ENCODE measurements around the gene MCRIP2.

The MCRIP2 gene

DNA sequence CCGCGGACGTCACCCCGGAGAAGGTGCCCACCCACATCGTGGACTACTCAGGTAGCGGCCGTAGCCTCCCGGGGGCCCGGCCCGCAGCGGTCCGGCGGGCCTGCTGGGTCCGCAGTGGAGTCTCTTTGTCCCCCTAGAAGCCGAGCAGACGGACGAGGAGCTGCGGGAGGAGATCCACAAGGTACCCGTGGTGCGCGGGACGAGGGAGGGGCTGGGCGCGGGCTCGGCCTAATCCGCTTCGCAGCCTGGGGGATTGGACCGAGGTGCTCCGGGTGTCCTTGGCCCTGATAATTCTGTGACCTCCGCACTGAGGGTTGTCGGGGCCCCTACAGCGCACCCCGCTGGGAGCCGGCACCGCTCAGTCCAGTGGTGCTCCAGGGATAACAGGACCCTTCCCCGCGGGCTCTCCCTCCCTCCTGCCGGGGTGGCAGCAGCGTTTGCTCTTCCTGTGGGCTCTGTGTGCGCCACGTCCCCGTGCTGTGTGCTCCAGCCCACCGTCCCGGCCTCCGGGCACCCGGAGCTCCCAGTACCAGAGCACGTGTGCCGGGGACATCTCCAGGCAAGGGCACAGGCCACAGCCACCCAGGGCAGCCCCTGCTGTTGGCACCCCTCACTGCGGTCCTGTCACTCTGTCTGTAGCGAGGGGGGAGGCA lies 27.0 kb downstream of the MCRIP2 start:
- DNase-seq (ENCODE audit: low read depth in 4 of 4, low spot score in 1 of 4), result no peak

DNA sequence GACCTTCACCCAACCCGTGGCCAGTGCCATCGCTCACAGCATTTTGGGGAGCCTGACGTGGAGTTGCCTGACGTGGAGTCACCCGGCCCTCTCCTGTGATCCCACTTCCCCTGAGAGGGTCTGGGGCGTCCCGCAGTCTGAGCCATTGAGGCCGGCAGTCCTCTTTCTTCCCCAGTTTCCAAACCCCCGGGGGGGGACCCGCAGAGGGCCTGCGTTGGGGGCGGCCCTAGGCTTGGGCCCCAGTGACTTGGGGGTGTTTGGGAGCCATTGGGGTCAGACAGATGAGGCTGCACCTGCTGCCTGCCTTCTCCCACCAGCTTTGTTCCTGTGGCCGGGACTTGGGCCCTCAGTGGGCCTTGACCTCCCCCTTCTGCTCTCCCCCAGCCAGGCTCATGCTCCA lies 28.0 kb downstream of the MCRIP2 start:
- DNase-seq (ENCODE audit: low read depth in 4 of 4, low spot score in 1 of 4), result no peak

DNA sequence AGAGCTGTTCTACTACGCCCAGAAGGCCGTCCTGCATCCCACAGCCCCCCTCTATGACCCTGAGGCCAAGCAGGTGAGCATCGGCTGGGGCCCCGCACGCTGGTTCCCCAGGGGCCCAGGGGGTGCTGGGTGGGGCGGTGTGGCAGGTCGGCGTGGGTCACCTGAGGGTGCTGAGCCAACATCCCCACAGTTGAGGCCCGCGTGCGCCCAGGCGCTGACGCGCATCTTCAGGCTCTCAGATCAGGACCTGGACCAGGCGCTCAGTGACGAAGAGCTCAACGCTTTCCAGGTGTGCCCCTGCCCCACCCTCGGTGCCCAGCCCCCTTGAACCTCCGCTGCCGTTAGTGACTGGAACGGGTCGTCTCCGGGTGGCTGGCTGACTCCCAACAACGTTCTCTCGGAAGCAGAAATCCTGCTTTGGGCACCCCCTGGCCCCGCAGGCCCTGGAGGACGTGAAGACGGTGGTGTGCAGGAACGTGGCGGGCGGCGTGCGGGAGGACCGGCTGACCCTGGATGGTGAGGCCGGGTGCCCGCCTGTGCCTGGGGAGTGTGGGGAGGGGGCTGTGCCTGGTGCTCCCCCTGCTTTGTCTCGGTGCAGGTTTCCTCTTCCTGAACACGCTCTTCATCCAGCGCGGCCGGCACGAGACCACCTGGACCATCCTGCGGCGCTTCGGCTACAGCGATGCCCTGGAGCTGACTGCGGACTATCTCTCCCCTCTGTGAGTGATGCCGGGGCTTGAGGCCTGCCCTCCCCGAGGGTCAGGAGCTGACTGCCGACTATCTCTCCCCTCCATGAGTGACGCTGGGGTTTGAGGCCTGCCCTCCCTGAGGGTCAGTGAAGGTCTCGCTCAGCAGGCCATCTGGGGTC lies 29.1 kb downstream of the MCRIP2 start:
- DNase-seq (ENCODE audit: low read depth in 4 of 4, low spot score in 1 of 4), result no peak

DNA sequence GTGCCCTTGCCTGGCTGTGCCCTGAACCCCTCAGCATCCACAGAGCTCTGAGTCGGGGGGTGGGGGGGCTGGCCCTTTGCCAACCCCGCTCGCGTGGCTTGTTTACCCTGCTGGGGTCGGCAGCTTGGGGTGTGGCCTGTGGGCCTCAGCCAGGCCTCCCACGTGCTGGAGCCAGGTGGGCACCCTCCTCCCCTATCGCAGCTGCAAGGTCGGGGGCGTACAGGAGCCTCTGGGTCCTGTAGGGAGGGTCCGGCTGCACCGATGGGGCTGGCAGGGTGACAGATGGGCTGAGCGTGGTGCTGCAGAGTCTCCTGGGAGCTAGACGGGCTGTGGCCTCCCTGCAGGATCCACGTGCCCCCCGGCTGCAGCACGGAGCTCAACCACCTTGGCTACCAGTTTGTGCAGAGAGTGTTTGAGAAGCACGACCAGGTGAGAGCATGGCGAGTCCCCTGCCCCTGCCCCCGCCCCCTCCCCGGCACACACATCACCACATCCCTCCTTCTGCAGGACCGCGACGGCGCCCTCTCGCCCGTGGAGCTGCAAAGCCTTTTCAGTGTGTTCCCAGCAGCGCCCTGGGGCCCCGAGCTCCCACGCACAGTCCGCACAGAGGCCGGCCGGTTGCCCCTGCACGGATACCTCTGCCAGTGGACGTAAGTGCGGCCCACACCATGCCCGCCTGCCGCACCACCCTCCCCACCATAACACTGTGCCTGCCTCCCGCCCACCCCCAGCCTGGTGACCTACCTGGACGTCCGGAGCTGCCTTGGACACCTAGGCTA lies 29.9 kb downstream of the MCRIP2 start:
- DNase-seq (ENCODE audit: low read depth in 4 of 4, low spot score in 1 of 4), result no peak

DNA sequence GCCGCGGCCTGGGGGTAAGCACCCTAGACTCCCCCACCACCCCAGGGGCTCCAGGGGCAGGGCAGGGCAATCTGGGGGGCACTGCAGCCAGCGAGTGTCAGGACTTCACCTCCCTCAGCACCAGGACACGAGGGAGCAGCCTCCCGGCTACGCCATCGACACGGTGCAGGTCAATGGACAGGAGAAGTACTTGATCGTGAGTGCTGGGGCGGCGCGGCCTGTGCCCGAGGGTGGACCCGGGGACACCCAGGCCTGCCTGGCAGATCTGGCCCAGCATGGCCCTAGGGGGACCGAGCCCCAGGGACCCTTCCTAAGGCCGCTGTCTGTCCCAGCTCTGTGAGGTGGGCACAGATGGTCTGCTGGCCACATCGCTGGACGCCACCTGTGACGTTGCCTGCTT lies 30.7 kb downstream of the MCRIP2 start:
- DNase-seq (ENCODE audit: low read depth in 4 of 4, low spot score in 1 of 4), result no peak

DNA sequence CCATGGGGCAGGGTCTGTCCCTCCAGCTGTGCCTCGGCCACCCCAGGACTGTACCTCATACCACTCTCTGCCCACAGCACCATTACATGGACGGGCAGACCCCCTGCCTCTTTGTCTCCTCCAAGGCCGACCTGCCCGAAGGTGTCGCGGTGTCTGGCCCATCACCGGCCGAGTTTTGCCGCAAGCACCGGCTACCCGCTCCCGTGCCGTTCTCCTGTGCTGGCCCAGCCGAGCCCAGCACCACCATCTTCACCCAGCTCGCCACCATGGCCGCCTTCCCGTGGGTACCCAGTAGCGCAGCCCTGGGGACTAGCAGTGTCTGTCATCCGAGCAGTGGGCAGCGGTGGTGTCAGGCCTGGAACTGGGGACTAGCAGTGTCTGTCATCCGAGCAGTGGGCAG lies 31.2 kb downstream of the MCRIP2 start:
- DNase-seq (ENCODE audit: low read depth in 4 of 4, low spot score in 1 of 4), result no peak

DNA sequence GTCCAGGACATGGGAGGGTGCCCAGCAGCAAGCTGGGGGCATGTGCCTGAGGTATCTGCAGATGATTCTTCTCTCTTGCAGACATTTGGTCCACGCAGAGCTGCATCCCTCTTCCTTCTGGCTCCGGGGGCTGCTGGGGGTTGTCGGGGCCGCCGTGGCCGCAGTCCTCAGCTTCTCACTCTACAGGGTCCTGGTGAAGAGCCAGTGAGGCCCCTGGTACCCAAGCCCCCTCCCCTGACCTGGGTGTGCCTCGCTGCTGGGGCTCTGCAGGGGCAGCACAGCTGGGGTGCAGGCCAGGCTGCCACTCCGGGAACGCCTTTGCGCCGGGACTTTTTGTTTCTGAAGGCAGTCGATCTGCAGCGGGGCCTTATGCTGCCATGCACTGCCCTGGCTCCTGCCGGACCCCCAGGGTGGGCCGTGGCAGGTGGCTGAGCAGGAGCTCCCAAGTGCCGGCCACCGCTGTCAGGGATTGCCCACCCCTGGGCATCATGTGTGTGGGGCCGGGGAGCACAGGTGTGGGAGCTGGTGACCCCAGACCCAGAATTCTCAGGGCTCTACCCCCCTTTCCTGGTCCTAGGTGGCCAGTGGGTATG lies 31.9 kb downstream of the MCRIP2 start:
- DNase-seq (ENCODE audit: low read depth in 4 of 4, low spot score in 1 of 4), result no peak

DNA sequence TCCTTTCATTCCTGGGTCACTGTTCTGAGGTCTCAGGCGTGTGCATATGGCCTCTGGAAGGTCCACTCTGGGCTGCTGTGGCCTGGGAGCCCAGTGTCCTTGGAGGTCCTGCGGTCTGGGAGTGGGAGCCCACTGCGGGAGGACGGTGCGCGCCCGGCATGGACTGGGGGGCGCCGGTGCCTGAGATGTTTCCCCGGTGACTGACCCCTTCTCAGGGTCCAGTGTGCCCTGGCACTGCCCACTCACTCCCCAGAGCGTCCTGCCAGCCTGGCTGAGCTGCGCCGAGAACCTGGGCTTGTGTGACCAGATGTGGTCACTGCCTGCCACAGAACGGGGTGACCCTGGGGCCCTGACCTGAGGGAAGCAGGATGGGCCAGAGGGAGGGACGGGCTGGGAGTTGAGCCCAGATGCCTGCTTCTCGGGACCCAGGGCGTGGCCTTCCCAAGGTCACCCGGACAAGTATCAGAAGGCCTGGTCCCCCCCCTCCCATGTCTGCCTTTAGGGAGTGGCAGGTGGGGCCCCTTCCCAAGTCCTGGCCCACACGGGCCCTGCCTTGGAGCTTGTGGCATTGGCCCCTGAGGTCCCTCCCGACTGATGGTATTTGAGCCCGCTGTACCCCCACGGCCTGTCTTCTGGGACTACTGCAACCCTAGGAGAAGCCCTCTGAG lies 32.7 kb downstream of the MCRIP2 start:
- DNase-seq (ENCODE audit: low read depth in 4 of 4, low spot score in 1 of 4), result no peak

DNA sequence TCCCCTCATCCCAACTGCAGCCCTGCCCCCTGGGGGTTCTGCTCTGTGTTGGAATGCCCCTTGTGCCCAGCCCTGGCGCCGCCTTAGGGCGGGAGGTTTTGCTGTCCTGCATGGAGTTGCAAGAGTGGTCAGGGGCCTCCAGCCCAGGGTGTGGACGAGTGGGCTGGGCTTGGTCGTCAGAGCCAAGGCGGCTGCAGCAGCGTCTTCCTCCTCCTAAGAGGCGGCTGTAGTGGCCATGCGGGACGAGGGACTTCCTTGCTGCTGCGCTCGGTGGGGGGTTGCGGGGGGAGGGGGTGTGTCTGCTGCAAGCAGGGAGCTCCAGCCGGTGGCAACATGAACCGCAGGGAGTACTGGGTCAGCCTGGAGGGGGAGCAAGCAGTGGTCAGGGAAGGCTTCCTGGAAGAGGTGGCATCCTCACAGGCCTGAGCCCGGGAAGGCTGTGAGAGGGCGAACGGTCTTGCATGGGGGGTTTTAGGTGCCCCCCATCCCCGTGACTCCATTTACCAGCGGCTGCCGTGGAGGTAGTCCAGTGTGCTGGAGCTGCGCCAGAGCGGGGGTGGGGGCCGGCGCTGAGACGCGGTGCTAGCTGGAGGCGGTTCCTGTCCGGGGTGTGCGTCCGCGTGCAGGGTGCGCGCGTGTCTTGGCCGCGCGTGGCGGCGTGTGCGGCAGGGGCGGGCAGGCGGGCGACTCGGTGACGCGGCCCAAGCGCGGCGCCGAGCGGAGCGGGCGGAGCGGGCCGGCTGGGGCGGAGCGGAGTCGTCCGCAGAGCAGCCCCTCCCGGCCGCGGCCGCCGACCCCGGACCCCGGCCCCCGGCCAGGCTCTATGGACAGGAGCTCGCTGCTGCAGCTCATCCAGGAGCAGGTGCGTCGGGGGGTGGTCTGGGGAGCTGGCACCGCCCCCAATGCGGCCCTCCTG lies 33.6 kb downstream of the MCRIP2 start, which contains the start of gene RHBDL1:
TSS of gene RHBDL1 (plus strand) at position 704 of the 916 bp plus-strand sequence. CDS start at position 824, 120 bp downstream.
- DNase-seq (ENCODE audit: low read depth in 4 of 4, low spot score in 1 of 4), result no peak

DNA sequence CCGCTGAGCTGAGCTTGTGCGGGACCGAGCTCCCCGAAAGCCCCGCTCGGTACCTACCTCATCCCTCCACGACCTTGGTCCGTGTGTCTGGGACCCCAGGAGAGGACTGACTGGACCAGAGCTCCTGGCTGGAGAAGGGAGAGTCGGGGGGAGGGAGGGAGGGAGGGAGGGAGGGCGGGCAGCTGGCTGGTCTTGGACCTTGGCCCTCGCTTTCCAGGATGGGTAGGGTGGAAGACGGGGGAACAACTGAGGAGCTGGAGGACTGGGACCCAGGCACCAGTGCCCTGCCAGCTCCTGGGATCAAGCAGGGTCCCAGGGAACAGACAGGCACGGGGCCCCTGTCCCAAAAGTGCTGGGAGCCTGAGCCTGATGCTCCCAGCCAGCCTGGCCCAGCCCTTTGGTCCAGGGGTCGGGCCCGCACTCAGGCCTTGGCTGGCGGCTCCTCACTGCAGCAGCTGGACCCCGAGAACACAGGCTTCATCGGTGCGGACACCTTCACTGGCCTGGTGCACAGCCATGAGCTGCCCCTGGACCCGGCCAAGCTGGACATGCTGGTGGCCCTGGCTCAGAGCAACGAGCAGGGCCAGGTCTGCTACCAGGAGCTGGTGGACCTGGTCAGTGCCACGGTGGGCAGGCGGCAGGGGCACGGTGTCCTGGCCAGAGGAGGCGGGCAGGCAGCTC lies 34.4 kb downstream of the MCRIP2 start:
- DNase-seq (ENCODE audit: low read depth in 4 of 4, low spot score in 1 of 4), result no peak

DNA sequence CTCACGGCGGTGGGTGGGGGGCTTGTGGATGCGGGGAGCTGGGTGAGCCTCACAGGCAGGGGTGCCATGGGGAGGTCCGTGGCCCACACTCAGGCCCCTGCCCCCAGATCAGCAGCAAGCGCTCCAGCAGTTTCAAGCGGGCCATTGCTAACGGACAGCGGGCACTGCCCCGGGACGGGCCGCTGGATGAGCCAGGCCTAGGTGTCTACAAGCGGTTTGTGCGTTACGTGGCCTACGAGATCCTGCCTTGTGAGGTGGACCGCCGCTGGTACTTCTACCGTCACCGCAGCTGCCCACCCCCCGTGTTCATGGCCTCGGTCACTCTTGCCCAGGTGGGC lies 34.9 kb downstream of the MCRIP2 start:
- DNase-seq (ENCODE audit: low read depth in 4 of 4, low spot score in 1 of 4), result no peak

DNA sequence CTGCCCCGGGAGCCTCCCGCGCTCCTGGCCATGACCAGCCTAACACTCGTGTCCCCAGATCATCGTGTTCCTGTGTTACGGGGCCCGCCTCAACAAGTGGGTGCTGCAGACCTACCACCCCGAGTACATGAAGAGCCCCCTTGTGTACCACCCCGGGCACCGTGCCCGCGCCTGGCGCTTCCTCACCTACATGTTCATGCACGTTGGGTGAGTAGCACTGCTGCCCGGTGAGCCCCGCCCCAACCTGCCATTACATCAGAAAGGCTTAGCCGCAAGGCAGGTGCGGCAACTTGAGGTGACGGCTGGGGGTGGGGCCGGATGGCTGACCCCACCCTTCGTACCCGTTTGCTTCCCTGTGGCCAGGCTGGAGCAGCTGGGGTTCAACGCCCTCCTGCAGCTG lies 35.3 kb downstream of the MCRIP2 start:
- no peak for DNase-seq (ENCODE audit: low read depth in 4 of 4, low spot score in 1 of 4)

DNA sequence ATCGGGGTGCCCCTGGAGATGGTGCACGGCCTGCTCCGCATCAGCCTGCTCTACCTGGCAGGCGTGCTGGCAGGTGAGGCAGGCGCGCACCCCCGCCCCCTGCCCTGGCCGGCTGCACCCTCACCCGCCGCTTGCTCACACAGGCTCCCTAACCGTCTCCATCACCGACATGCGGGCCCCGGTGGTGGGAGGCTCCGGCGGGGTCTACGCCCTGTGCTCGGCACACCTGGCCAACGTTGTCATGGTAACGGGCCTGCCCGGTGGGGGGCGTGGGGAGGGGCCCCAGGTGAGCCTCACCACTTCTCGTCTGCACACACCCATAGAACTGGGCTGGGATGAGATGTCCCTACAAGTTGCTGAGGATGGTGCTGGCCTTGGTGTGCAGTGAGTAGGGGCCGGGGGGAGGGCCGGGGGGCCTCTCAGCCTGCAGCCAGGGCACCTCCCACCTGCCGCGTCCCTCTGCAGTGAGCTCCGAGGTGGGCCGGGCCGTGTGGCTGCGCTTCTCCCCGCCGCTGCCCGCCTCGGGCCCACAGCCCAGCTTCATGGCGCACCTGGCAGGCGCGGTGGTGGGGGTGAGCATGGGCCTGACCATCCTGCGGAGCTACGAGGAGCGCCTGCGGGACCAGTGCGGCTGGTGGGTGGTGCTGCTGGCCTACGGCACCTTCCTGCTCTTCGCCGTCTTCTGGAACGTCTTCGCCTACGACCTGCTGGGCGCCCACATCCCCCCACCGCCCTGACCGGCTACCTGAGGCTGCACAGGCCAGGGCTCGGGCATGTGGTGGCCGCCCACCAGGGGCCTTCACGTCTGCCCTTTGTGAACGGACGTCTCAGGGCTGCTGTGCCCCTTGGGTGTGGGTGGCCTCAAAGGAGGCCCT lies 35.9 kb downstream of the MCRIP2 start:
- DNase-seq (ENCODE audit: low read depth in 4 of 4, low spot score in 1 of 4), result no peak

DNA sequence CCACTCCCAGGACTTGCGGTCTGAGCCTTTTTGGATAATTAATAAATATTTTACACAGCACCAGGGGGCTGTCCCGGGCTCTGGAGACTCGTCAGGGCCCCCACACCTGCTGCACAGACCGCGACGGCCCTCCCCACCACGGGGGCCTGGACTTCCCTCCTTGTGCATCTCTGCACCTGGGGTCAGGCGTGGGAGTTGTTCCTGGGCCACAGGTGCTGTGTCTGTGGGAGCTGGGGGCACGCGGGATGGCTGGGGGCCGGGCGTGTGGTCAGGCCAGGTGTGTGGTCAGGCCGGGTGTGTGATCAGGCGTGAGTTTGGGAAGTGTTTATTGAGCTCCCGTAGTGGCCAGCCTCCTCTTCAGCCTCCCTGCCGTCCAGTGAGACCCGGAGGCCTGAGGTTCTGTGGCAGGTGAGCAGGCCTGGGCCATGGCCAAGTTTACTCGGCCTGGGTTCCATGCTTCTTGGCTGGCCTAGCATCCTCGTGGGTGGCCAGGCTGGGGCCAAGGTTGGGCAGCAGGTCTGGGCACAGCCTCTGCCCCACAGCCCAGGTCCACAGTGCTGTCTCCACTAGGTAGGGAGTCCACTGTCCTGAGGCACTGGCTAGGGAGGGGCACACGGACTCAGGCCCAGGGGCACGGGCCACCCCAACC lies 36.7 kb downstream of the MCRIP2 start:
- DNase-seq (ENCODE audit: low read depth in 4 of 4, low spot score in 1 of 4), result no peak

DNA sequence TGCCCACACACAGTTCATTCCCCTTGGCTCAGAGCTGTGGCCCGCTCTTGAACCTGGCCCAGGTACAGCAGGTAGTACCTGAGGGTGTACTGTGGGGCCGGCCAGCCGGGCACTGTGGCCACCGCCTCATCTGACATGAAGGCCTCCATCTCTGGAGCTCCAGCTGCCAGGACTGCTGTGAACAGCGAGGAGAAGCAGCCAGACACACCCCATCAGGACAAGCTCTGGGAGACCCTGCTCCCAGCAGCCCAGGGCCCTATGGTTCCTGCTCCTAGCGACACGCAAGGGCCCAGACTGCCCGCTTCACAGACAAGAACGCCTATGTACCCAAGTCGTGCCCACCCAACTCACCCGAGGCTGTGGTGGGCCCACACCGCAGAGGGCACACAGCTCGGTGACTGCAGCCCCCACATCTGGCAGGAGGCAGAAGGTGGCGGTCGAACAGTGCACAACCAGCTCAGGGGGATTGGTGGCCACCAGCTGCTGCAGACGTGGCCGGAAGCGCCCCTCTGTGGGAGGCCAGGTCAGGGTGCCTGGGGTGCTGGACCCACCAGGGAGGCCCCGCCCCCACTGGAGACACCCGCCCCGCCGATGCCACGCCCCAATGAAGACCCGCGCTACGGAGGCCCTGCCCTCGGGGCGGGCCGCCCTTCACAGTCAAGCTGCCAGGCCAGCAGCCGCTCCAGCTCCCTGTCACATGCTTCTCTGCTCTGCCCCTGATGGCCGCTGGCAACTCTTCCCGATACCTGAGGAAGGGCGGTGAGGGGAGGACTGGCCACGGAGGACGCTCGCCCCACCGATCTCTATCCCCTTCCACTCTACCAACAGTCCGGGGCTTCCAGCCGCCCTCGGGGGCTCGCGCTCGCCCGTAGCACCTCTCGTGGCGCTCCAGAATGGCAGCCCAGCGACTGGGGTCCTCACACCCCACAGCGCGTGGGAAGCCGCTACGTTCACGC lies 37.5 kb downstream of the MCRIP2 start:
- DNase-seq (ENCODE audit: low read depth in 4 of 4, low spot score in 1 of 4), result no peak

DNA sequence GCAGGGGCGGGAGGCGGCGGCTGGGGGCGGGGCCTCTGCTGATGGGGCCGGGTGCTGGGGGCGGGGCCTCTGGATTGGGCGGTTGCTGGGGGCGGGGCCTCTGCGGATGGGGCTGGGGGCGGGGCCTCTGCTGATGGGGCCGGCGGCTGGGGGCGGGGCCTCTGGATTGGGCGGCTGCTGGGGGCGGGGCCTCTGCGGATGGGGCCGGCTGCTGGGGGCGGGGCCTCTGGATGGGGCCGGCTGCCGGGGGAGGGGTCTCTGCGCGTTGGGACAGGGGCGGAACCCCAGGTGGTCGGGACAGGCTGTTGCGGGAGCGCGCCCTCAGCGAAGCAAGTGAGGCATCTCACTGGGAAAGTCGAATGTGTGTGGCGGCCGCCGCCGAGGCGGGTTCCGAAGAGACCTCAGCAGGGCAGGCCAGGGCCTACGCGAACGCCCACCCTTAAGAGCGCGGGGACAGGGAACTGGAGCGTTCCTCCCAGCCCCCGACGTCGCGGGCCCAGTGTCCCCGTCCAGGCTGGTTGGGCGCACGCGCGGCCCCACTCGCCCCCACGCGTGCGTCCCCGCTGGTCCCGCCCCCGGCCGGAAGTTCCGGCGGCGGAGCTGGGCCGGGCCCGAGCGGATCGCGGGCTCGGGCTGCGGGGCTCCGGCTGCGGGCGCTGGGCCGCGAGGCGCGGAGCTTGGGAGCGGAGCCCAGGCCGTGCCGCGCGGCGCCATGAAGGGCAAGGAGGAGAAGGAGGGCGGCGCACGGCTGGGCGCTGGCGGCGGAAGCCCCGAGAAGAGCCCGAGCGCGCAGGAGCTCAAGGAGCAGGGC lies 38.4 kb downstream of the MCRIP2 start, which contains the start of gene STUB1:
TSS of gene STUB1 (plus strand) at position 597 of the 811 bp plus-strand sequence. CDS start at position 713, 116 bp downstream.
- peak; percentile 66 to 88 (median 84) for DNase-seq (ENCODE audit: low read depth in 4 of 4, low spot score in 1 of 4)

Measured in stimulated activated CD4-positive, alpha-beta T cell treated with anti-CD3 and anti-CD28 coated beads, Interleukin-1b, Interleukin-23, amount 100 ng/mL, for 24 hours (primary cell).